HEK293 (cell line): ENCODE data around the gene AFF1.

Source experiments
- CTCF ChIA-PET: fragments of 350-600 bp; formaldehyde crosslinking; extraction: SDS; loops from one replicate; lab custom pipeline; 2021; ENCODE audit warnings: antibody characterized with exemption; lab: Yijun Ruan, JAX
- POLR2A ChIA-PET: fragments of 300-600 bp; formaldehyde crosslinking; extraction: SDS; loops from one replicate; lab custom pipeline; 2020; ENCODE audit warnings: antibody characterized with exemption, inconsistent platforms; lab: Yijun Ruan, JAX
- H3K27ac ChIP-seq: fragments of 200-500 bp; sonication (Bioruptor generic); 2 replicates; pipeline ENCODE4 v1.5.1; 2014; ENCODE audit warnings: low read depth, low read length, control low read depth, inconsistent platforms; ENCODE audit errors: extremely low read depth
- H3K36me3 ChIP-seq, 2 experiments: fragments of 200-500 bp in 1 of 2; sonication (Bioruptor generic) in 1 of 2; 1 replicate in 1 of 2; 2 replicates in 1 of 2; pipeline ENCODE4 v1.5.1; 2014 to 2017; ENCODE audit warnings: inconsistent platforms in 2 of 2, low read length in 2 of 2; ENCODE audit not compliant: control insufficient read depth in 2 of 2, insufficient read depth in 1 of 2
- H3K4me1 ChIP-seq: fragments of 200-500 bp; sonication (Bioruptor generic); 2 replicates; pipeline ENCODE4 v1.5.1; 2014; ENCODE audit warnings: mild to moderate bottlenecking, low read length, inconsistent platforms; ENCODE audit not compliant: control insufficient read depth, insufficient read depth
- H3K4me3 ChIP-seq: 2 replicates; pipeline ENCODE4 v1.5.1; 2011; ENCODE audit warnings: low read depth, mild to moderate bottlenecking, control low read depth, low read length, moderate library complexity
- H3K9me3 ChIP-seq: fragments of 200-500 bp; sonication (Bioruptor generic); 2 replicates; pipeline ENCODE4 v1.5.1; 2014; ENCODE audit warnings: low read depth, low read length, inconsistent platforms; ENCODE audit not compliant: control insufficient read depth, insufficient read depth
- OSR2 ChIP-seq: fragments of 450-650 bp; formaldehyde crosslinking; IDR thresholded peaks from 2 replicates; pipeline ENCODE4 v1.5.1; 2016; ENCODE audit warnings: missing biosample characterization, missing genetic modification characterization
- RBAK ChIP-seq: fragments of 450-650 bp; formaldehyde crosslinking; IDR thresholded peaks from 2 replicates; pipeline ENCODE4 v1.5.1; 2016; ENCODE audit warnings: missing biosample characterization, missing genetic modification characterization
- SP7 ChIP-seq: fragments of 450-650 bp; formaldehyde crosslinking; IDR thresholded peaks from 2 replicates; pipeline ENCODE4 v1.5.1; 2016; ENCODE audit warnings: missing biosample characterization, missing genetic modification characterization
- ZNF155 ChIP-seq: fragments of 450-650 bp; formaldehyde crosslinking; IDR thresholded peaks from 2 replicates; pipeline ENCODE4 v1.5.1; 2016; ENCODE audit warnings: missing biosample characterization, missing genetic modification characterization
- ZNF561 ChIP-seq: fragments of 450-650 bp; IDR thresholded peaks from 2 replicates; pipeline ENCODE4 v1.5.1; 2018; ENCODE audit warnings: missing biosample characterization, missing genetic modification characterization, borderline replicate concordance
- ZNF600 ChIP-seq: fragments of 450-650 bp; formaldehyde crosslinking; IDR thresholded peaks from 2 replicates; pipeline ENCODE4 v1.5.1; 2016; ENCODE audit warnings: missing biosample characterization, missing genetic modification characterization
- ZNF768 ChIP-seq: fragments of 450-650 bp; formaldehyde crosslinking; IDR thresholded peaks from 2 replicates; pipeline ENCODE4 v1.5.1; 2018; ENCODE audit warnings: missing biosample characterization, mild to moderate bottlenecking, missing genetic modification characterization
- ZNF777 ChIP-seq: fragments of 450-650 bp; formaldehyde crosslinking; IDR thresholded peaks from 2 replicates; pipeline ENCODE4 v1.5.1; 2017; ENCODE audit warnings: missing biosample characterization, missing genetic modification characterization, borderline replicate concordance
- TF ChIP-seq, protein P1 (sequence below): fragments of 450-650 bp; IDR thresholded peaks from 2 replicates; pipeline ENCODE4 v1.5.1; 2018; ENCODE audit warnings: missing biosample characterization, mild to moderate bottlenecking, missing genetic modification characterization
- TF ChIP-seq, protein P2 (sequence below): fragments of 450-650 bp; formaldehyde crosslinking; IDR thresholded peaks from 2 replicates; pipeline ENCODE4 v1.5.1; 2016; ENCODE audit warnings: missing biosample characterization, missing genetic modification characterization, low read depth
- TF ChIP-seq, protein P3 (sequence below): fragments of 450-650 bp; formaldehyde crosslinking; IDR thresholded peaks from 2 replicates; pipeline ENCODE4 v1.5.1; 2016; ENCODE audit warnings: missing biosample characterization, missing genetic modification characterization, borderline replicate concordance
- TF ChIP-seq, protein P4 (sequence below): fragments of 450-650 bp; formaldehyde crosslinking; IDR thresholded peaks from 2 replicates; pipeline ENCODE4 v1.5.0; 2017; ENCODE audit warnings: missing biosample characterization, missing genetic modification characterization, borderline replicate concordance

AFF1 gene

DNA sequence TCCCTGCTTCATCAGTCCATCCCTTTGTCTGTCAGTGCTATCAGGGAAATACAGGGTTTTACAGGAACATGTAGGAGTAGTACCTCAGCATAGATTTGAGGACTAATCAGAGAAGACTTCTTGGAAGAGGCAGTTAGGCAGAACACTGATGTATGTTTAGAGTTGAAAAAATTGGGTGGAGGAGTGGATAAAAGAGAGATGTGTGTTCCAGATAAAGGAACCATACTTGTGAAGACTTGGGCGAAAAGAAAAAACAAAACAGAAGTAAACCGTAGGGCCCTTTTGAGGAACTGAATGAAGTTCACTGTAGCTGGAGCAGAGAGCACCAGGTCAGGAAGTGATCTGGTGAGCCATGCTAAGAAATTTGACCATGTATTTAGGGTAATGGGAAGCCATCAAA is 32.3 kb downstream of the AFF1 start:
- TF ChIP-seq ZNF561 (no peak), ZNF777 (tag by site-specific recombination) (no peak), SP7 (tag by site-specific recombination) (no peak)
- TF ChIP-seq, protein P1, sequence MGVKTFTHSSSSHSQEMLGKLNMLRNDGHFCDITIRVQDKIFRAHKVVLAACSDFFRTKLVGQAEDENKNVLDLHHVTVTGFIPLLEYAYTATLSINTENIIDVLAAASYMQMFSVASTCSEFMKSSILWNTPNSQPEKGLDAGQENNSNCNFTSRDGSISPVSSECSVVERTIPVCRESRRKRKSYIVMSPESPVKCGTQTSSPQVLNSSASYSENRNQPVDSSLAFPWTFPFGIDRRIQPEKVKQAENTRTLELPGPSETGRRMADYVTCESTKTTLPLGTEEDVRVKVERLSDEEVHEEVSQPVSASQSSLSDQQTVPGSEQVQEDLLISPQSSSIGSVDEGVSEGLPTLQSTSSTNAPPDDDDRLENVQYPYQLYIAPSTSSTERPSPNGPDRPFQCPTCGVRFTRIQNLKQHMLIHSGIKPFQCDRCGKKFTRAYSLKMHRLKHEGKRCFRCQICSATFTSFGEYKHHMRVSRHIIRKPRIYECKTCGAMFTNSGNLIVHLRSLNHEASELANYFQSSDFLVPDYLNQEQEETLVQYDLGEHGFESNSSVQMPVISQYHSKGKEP (tag by site-specific recombination), result no peak
- TF ChIP-seq, protein P2, sequence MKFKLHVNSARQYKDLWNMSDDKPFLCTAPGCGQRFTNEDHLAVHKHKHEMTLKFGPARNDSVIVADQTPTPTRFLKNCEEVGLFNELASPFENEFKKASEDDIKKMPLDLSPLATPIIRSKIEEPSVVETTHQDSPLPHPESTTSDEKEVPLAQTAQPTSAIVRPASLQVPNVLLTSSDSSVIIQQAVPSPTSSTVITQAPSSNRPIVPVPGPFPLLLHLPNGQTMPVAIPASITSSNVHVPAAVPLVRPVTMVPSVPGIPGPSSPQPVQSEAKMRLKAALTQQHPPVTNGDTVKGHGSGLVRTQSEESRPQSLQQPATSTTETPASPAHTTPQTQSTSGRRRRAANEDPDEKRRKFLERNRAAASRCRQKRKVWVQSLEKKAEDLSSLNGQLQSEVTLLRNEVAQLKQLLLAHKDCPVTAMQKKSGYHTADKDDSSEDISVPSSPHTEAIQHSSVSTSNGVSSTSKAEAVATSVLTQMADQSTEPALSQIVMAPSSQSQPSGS (tag by site-specific recombination), result no peak
- TF ChIP-seq, protein P3, sequence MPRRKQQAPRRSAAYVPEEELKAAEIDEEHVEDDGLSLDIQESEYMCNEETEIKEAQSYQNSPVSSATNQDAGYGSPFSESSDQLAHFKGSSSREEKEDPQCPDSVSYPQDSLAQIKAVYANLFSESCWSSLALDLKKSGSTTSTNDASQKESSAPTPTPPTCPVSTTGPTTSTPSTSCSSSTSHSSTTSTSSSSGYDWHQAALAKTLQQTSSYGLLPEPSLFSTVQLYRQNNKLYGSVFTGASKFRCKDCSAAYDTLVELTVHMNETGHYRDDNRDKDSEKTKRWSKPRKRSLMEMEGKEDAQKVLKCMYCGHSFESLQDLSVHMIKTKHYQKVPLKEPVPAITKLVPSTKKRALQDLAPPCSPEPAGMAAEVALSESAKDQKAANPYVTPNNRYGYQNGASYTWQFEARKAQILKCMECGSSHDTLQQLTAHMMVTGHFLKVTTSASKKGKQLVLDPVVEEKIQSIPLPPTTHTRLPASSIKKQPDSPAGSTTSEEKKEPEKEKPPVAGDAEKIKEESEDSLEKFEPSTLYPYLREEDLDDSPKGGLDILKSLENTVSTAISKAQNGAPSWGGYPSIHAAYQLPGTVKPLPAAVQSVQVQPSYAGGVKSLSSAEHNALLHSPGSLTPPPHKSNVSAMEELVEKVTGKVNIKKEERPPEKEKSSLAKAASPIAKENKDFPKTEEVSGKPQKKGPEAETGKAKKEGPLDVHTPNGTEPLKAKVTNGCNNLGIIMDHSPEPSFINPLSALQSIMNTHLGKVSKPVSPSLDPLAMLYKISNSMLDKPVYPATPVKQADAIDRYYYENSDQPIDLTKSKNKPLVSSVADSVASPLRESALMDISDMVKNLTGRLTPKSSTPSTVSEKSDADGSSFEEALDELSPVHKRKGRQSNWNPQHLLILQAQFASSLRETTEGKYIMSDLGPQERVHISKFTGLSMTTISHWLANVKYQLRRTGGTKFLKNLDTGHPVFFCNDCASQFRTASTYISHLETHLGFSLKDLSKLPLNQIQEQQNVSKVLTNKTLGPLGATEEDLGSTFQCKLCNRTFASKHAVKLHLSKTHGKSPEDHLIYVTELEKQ (tag by site-specific recombination), result no peak
- Histone ChIP-seq H3K4me3 (no peak overlapping the region), H3K9me3 (no peaks in the 10 kb centered on the region), H3K27ac (no peak overlapping the region), H3K4me1 (peaks cover 9% of the 10 kb centered on the region), H3K36me3 (no peaks in the 10 kb centered on the region)
- POLR2A ChIA-PET, result no interaction called here
- CTCF ChIA-PET, result no interaction called here

DNA sequence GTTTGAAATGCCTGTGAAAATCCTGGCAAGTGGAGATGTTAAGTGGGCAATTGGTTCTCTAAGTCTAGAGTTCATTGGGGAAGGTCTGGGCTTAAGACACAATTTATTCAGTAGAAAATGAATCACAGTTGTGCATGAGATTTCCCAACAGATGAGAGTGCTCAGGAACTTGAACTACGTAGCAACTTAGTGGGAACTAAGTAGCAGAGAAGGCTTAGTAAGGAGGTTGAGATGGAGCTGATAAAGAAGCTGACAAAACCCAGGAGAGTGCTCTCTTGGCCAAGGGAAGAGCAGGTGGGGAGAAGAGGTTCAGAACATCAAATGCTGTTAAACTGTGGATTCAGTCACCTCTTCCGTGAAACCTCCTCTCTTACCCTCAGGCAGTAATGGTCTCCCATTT is 33.0 kb downstream of the AFF1 start:
- H3K36me3 ChIP-seq, result no peaks in the 10 kb centered on the region
- H3K4me3 ChIP-seq, result no peak overlapping the region
- ChIA-PET POLR2A (no interaction called here), CTCF (no interaction called here)
- TF ChIP-seq, protein P3 (tag by site-specific recombination), result no peak
- TF ChIP-seq OSR2 (tag by site-specific recombination) (peak; percentile 44), ZNF768 (tag by site-specific recombination) (no peak), RBAK (no peak), ZNF600 (tag by site-specific recombination) (0 out of 2 replicates have a peak, but pooled peaks have one; percentile 34), ZNF155 (tag by site-specific recombination) (no peak)
- TF ChIP-seq, protein P4, sequence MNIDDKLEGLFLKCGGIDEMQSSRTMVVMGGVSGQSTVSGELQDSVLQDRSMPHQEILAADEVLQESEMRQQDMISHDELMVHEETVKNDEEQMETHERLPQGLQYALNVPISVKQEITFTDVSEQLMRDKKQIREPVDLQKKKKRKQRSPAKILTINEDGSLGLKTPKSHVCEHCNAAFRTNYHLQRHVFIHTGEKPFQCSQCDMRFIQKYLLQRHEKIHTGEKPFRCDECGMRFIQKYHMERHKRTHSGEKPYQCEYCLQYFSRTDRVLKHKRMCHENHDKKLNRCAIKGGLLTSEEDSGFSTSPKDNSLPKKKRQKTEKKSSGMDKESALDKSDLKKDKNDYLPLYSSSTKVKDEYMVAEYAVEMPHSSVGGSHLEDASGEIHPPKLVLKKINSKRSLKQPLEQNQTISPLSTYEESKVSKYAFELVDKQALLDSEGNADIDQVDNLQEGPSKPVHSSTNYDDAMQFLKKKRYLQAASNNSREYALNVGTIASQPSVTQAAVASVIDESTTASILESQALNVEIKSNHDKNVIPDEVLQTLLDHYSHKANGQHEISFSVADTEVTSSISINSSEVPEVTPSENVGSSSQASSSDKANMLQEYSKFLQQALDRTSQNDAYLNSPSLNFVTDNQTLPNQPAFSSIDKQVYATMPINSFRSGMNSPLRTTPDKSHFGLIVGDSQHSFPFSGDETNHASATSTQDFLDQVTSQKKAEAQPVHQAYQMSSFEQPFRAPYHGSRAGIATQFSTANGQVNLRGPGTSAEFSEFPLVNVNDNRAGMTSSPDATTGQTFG, result no peak
- no peak overlapping the region; the same call in 1 of the 2 replicates for H3K27ac ChIP-seq
- H3K4me1 ChIP-seq, result peaks cover 8% of the 10 kb centered on the region
- H3K9me3 ChIP-seq, result no peaks in the 10 kb centered on the region
